IMR-90 (cell line): ENCODE results near the gene FIGLA. TPM values are rescaled to one million over a fixed set of nuclear protein-coding genes. Genes with fewer than 3 reads are reported as not detected.
A peak's percentile ranks its signal among the peaks of the same experiment; 100 is the strongest.

Experiments used
- ATAC-seq: fragments of 200-7000 bp; cut with Tn5 transposase; 2 replicates; pipeline ENCODE4 v1.9.1; 2020; ENCODE audit warnings: low read depth, mild to moderate bottlenecking, moderate library complexity
- BruUV-seq: library from RNA; stranded (reverse); fragments of 400-500 nt; replicated peaks from 2 replicates; lab custom pipeline; 2021; lab: Mats Ljungman, UMichigan
- CTCF ChIA-PET: fragments of 300-600 bp; formaldehyde crosslinking; extraction: SDS; loops from one replicate; lab custom pipeline; 2021; ENCODE audit warnings: antibody characterized with exemption; lab: Yijun Ruan, JAX
- POLR2A ChIA-PET: fragments of 300-600 bp; sonication (Branson Sonifier 250); formaldehyde crosslinking; loops from one replicate; lab custom pipeline; 2022; ENCODE audit warnings: antibody characterized with exemption; ENCODE audit not compliant: unreplicated experiment; lab: Charles Lee
- DNase-seq: peaks from one replicate; pipeline ENCODE4 v3.0.0; 2013
- H2AFZ ChIP-seq: replicated peaks from 2 replicates; pipeline ENCODE3; 2013; ENCODE audit warnings: low read length, mild to moderate bottlenecking; ENCODE audit not compliant: poor library complexity
- H2AK5ac ChIP-seq: 2 replicates; pipeline ENCODE4 v1.6.1; 2013; ENCODE audit warnings: low read depth, low read length, inconsistent platforms
- H2AK9ac ChIP-seq: replicated peaks from 2 replicates; pipeline ENCODE3; 2013; ENCODE audit warnings: mild to moderate bottlenecking, low read depth, low read length, moderate library complexity; ENCODE audit not compliant: poor library complexity
- H2BK120ac ChIP-seq: 2 replicates; pipeline ENCODE4 v1.6.1; 2013; ENCODE audit warnings: low read depth, low read length, inconsistent platforms
- H2BK15ac ChIP-seq: 3 replicates; pipeline ENCODE4 v1.6.1; 2013; ENCODE audit warnings: low read depth, low read length, inconsistent platforms
- H2BK20ac ChIP-seq: 2 replicates; pipeline ENCODE4 v1.6.1; 2013; ENCODE audit warnings: low read depth, mild to moderate bottlenecking, inconsistent platforms, low read length, moderate library complexity
- H2BK5ac ChIP-seq: 2 replicates; pipeline ENCODE4 v1.6.1; 2013; ENCODE audit warnings: mild to moderate bottlenecking, low read depth, low read length, inconsistent platforms; ENCODE audit not compliant: poor library complexity, severe bottlenecking
- H3K14ac ChIP-seq: replicated peaks from 2 replicates; pipeline ENCODE4 v1.6.1; 2013; ENCODE audit warnings: low read depth, low read length, inconsistent platforms
- H3K18ac ChIP-seq: 2 replicates; pipeline ENCODE4 v1.6.1; 2013; ENCODE audit warnings: low read depth, low read length, control low read depth
- H3K23ac ChIP-seq: 2 replicates; pipeline ENCODE4 v1.6.1; 2013; ENCODE audit warnings: low read depth, low read length, inconsistent platforms
- H3K27ac ChIP-seq: 2 replicates; pipeline ENCODE4 v1.5.1; 2013; ENCODE audit warnings: mild to moderate bottlenecking, control low read depth, low read length; ENCODE audit not compliant: insufficient read depth
- H3K27me3 ChIP-seq: 2 replicates; pipeline ENCODE4 v1.6.1; 2013; ENCODE audit warnings: low read length; ENCODE audit not compliant: control insufficient read depth, insufficient read depth
- H3K36me3 ChIP-seq: 2 replicates; pipeline ENCODE4 v1.6.1; 2013; ENCODE audit warnings: low read length, mixed read lengths; ENCODE audit not compliant: control insufficient read depth, insufficient read depth
- H3K4ac ChIP-seq: 2 replicates; pipeline ENCODE4 v1.6.1; 2013; ENCODE audit warnings: low read depth, low read length, inconsistent platforms
- H3K4me1 ChIP-seq: 2 replicates; pipeline ENCODE4 v1.6.1; 2013; ENCODE audit warnings: low read length, mixed read lengths; ENCODE audit not compliant: control insufficient read depth, insufficient read depth
- H3K4me2 ChIP-seq: 2 replicates; pipeline ENCODE4 v1.6.1; 2013; ENCODE audit warnings: low read depth, mild to moderate bottlenecking, control low read depth, low read length, moderate library complexity
- H3K4me3 ChIP-seq: 2 replicates; pipeline ENCODE4 v1.5.1; 2013; ENCODE audit warnings: low read depth, mild to moderate bottlenecking, control low read depth, low read length, moderate library complexity; ENCODE audit not compliant: insufficient read depth
- H3K56ac ChIP-seq: 2 replicates; pipeline ENCODE4 v1.6.1; 2013; ENCODE audit warnings: low read length, inconsistent platforms; ENCODE audit not compliant: insufficient read depth; ENCODE audit errors: extremely low read depth
- H3K79me1 ChIP-seq, 2 experiments: 2 replicates each; pipeline ENCODE4 v1.6.1; 2013; ENCODE audit warnings: low read length in 2 of 2, inconsistent platforms in 1 of 2, low read depth in 1 of 2
- H3K9ac ChIP-seq: 2 replicates; pipeline ENCODE4 v1.6.1; 2013; ENCODE audit warnings: low read depth, low read length, control low read depth
- H3K9me1 ChIP-seq: 2 replicates; pipeline ENCODE4 v1.6.1; 2013; ENCODE audit warnings: low read length, inconsistent platforms; ENCODE audit not compliant: insufficient read depth
- H3K9me3 ChIP-seq: 2 replicates; pipeline ENCODE4 v1.6.1; 2013; ENCODE audit warnings: low read length; ENCODE audit not compliant: control insufficient read depth, insufficient read depth
- H4K20me1 ChIP-seq: 2 replicates; pipeline ENCODE4 v1.6.1; 2013; ENCODE audit warnings: low read length, inconsistent platforms; ENCODE audit not compliant: insufficient read depth
- H4K5ac ChIP-seq: 2 replicates; pipeline ENCODE4 v1.6.1; 2013; ENCODE audit warnings: mild to moderate bottlenecking, low read depth, low read length, control low read depth
- H4K8ac ChIP-seq, 2 experiments: 2 replicates each; pipeline ENCODE4 v1.6.1; 2013; ENCODE audit warnings: low read depth in 2 of 2, low read length in 2 of 2, control low read depth in 1 of 2, inconsistent platforms in 1 of 2
- H4K91ac ChIP-seq: 2 replicates; pipeline ENCODE4 v1.6.1; 2013; ENCODE audit warnings: low read depth, low read length, inconsistent platforms; ENCODE audit not compliant: insufficient read depth
- CHD1 ChIP-seq: IDR thresholded peaks from 2 replicates; pipeline ENCODE4 v1.6.1; 2012; ENCODE audit warnings: low read depth, low read length, improper control_type of control experiment
- NFE2L2 ChIP-seq: fragments of 150-350 bp; IDR thresholded peaks from 2 replicates; pipeline ENCODE4 v1.6.1; 2016; ENCODE audit warnings: low read depth, mild to moderate bottlenecking, low read length
- RAD21 ChIP-seq: IDR thresholded peaks from 2 replicates; pipeline ENCODE4 v1.6.1; 2012; ENCODE audit warnings: low read length, improper control_type of control experiment
- WGBS, 2 experiments: methylation state at CpG; one replicate each; pipeline versions ENCODE4 v1.1.5 to v1.1.7; 2013; ENCODE audit warnings: missing lambda C conversion rate in 2 of 2; ENCODE audit not compliant: insufficient read length in 1 of 2; ENCODE audit errors: extremely low coverage in 2 of 2; 5-methylcytosine and 5-hydroxymethylcytosine counted together
- dilution Hi-C: fragments of 300-500 bp; cut with HindIII; formaldehyde crosslinking; loops from one replicate; pipeline ENCODE4 v1.14.3; 2018; ENCODE audit warnings: low sequenced_read_pairs; ENCODE audit not compliant: unreplicated experiment
- in situ Hi-C: fragments of 300-500 bp; cut with MboI; formaldehyde crosslinking; loops from 3 replicates; pipeline ENCODE4 v1.14.3; 2019; ENCODE audit warnings: low sequenced_read_pairs, inconsistent platforms, mixed read lengths
- intact Hi-C: fragments of 100-400 bp; cut with micrococcal nuclease; formaldehyde crosslinking; loops from 2 replicates; pipeline ENCODE4 v1.10.0; 2022
- polyA plus RNA-seq, 3 experiments: library from polyadenylated mRNA; depleted of rRNA; stranded (reverse); fragments of >200 nt; gene quantifications; 2 replicates each; pipeline ENCODE4 v1.2.3, GENCODE V29; 2012; ENCODE audit warnings: low replicate concordance in 1 of 3
- total RNA-seq: library from RNA; depleted of rRNA; stranded (reverse); fragments of >200 nt; gene quantifications from 2 replicates; pipeline ENCODE4 v1.2.3, GENCODE V29; 2012
- TF ChIP-seq, protein P1 (sequence below): conservative IDR thresholded peaks from 2 replicates; pipeline ENCODE4 v1.5.1; 2012; ENCODE audit warnings: mild to moderate bottlenecking, low read depth, low read length, improper control_type of control experiment

FIGLA gene
- total and polyA plus RNA-seq, 2 of the 4 experiments (the other 2 are of a cell fraction), result not detected

DNA sequence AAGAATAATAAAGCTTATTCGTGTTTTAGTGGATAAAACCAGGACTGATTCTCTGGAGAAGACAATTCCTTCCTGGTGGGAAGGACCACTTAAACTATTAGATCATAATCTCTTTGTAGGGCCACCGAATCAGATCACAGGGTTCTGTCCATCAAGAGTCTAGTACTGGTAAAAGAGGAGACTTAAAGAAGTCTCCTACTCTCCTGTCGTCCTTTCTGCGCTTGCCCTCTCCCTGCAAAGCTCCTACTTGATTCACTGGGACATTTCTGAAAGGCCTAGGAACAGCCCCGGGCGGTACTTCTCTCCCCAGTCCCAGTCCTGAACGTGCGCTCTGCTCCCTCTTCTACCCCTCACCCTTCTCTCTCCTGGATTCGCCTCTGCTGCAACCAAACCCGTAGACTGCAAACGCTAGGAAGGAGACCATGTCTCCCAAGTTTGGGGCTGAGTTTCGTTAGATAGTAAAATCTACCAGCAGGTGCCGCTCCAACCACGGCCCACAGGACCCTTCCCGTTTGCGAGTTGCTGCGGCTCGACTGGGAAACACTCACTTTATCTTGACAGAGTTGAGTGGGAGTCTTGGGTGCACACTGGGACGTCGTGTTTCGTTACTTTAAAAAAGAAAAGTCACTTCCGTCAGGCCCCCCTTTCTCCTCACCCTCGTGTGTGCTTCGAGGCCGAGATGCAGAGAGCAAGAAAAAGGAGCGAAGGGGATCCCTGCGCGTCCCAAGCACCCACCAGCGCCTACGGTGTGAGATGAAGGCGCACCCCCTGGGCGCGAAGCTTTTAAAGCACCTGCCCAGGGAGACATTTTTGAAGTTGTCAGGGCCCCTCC lies 923 bp downstream of the FIGLA start:
- Histone ChIP-seq H3K23ac (no peak overlapping the region), H3K4ac (no peak overlapping the region), H2AFZ (peak overlapping the region; percentile 27), H2AK5ac (no peak overlapping the region), H3K36me3 (no peaks in the 10 kb centered on the region), H2BK15ac (no peak overlapping the region), H3K18ac (no peak overlapping the region), H2AK9ac (no peak overlapping the region), H3K27me3 (peaks cover 33% of the 10 kb centered on the region), H2BK120ac (no peak overlapping the region), H2BK5ac (no peak overlapping the region), H3K4me1 (no peaks in the 10 kb centered on the region), H2BK20ac (no peak overlapping the region), H3K4me3 (no peak overlapping the region), H3K9ac (no peak overlapping the region), H3K9me3 (no peaks in the 10 kb centered on the region), H3K14ac (no peak overlapping the region), H4K91ac (no peak overlapping the region), H4K5ac (no peak overlapping the region), H3K9me1 (no peaks in the 10 kb centered on the region), H3K79me1 (no peaks in the 10 kb centered on the region), H4K20me1 (no peaks in the 10 kb centered on the region), H3K4me2 (no peak overlapping the region), H4K8ac (no peak overlapping the region), H3K56ac (no peak overlapping the region), H3K27ac (no peak overlapping the region)
- TF ChIP-seq, protein P1, sequence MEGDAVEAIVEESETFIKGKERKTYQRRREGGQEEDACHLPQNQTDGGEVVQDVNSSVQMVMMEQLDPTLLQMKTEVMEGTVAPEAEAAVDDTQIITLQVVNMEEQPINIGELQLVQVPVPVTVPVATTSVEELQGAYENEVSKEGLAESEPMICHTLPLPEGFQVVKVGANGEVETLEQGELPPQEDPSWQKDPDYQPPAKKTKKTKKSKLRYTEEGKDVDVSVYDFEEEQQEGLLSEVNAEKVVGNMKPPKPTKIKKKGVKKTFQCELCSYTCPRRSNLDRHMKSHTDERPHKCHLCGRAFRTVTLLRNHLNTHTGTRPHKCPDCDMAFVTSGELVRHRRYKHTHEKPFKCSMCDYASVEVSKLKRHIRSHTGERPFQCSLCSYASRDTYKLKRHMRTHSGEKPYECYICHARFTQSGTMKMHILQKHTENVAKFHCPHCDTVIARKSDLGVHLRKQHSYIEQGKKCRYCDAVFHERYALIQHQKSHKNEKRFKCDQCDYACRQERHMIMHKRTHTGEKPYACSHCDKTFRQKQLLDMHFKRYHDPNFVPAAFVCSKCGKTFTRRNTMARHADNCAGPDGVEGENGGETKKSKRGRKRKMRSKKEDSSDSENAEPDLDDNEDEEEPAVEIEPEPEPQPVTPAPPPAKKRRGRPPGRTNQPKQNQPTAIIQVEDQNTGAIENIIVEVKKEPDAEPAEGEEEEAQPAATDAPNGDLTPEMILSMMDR, result peak; percentile 45
- TF ChIP-seq NFE2L2 (no peak), RAD21 (peak; percentile 49), CHD1 (no peak)
- POLR2A ChIA-PET, result no interaction called here
- ATAC-seq (peak; percentile 81), DNase-seq (peak; percentile 25)
- intact Hi-C loops, result loop anchor here (1.0 kb wide), 1 partner anchor 159 kb away; no protein-coding TSS in a partner anchor
- in situ Hi-C loops, result no loop called here
- no TSS peak for BruUV-seq
- 10% methylated on average over 6 of the region's 33 CpGs; no CpG with 5 or more reads in 1 of the 2 experiments for WGBS, 2 experiments
- CTCF ChIA-PET, result no interaction called here
- dilution Hi-C loops, result no loop called here
